Thoracic aorta (tissue), 2 donors: ENCODE results near the gene C6orf89. TPM values are rescaled to one million over a fixed set of nuclear protein-coding genes. Genes with fewer than 3 reads are reported as not detected.

Experiments used
- ATAC-seq: fragments of 150-250 bp; one replicate; pipeline ENCODE4 v1.8.0; 2017; ENCODE audit warnings: low read depth; ENCODE audit not compliant: insufficient number of reproducible peaks, low FRiP score
- DNase-seq: peaks from one replicate; pipeline ENCODE4 v3.0.0-alpha.2; 2020; ENCODE audit warnings: low spot score
- H3K27ac ChIP-seq, 2 donors: fragments of 200-600 bp; sonication (generic); 1 replicate in 1 of 2; 2 replicates in 1 of 2; pipeline ENCODE4 v1.5.1; 2016; ENCODE audit warnings: mild to moderate bottlenecking in 2 of 2, moderate library complexity in 2 of 2
- H3K27me3 ChIP-seq: fragments of 200-600 bp; sonication (generic); replicated peaks from 2 replicates; pipeline ENCODE4 v1.6.0; 2016; ENCODE audit warnings: mild to moderate bottlenecking; ENCODE audit not compliant: insufficient read depth
- H3K36me3 ChIP-seq: fragments of 200-600 bp; sonication (generic); one replicate; pipeline ENCODE4 v1.5.1; 2016
- H3K4me1 ChIP-seq, 2 donors: fragments of 200-600 bp; sonication (generic); 1 replicate in 1 of 2; 2 replicates in 1 of 2; pipeline versions ENCODE4 v1.5.1 to v1.6.0; 2016; ENCODE audit warnings: low read depth in 2 of 2, mild to moderate bottlenecking in 1 of 2; ENCODE audit not compliant: control insufficient read depth in 1 of 2
- H3K4me3 ChIP-seq: fragments of 200-600 bp; sonication (generic); 2 replicates; pipeline ENCODE4 v1.5.1; 2016; ENCODE audit warnings: mild to moderate bottlenecking
- H3K9me3 ChIP-seq: fragments of 200-600 bp; sonication (generic); 2 replicates; pipeline ENCODE4 v1.5.1; 2016
- CTCF ChIP-seq: fragments of 200-600 bp; sonication (generic); IDR thresholded peaks from one replicate; pipeline ENCODE4 v1.5.1; 2019; ENCODE audit warnings: antibody characterized with exemption
- total RNA-seq, 2 donors: library from RNA; depleted of rRNA; stranded (reverse); fragments of >200 nt; gene quantifications; one replicate each; pipeline versions ENCODE4 v1.1.0 to v1.2.3, GENCODE V29; 2016

C6orf89 gene
- total RNA-seq, 2 donors from 2014 or later = 53.6 to 60.9 TPM

- no peak for ATAC-seq
- peaks cover 3 to 21% of the 10 kb centered on the region in 2 donors for H3K4me1 ChIP-seq
Measured at GRCh38 chr6:36929607-36930006, 43.9 kb downstream of the C6orf89 start.

GRCh38 chr6:36930483-36930882 is 44.7 kb downstream of the C6orf89 start:
- peaks cover 3% of the 10 kb centered on the region for H3K36me3 ChIP-seq
- ATAC-seq = no peak
- no peak for TF ChIP-seq CTCF
- no peaks in the 10 kb centered on the region for H3K9me3 ChIP-seq
- no peak overlapping the region for H3K4me3 ChIP-seq
- H3K27ac ChIP-seq = no peak overlapping the region
- no peaks in the 10 kb centered on the region for H3K27me3 ChIP-seq
- DNase-seq = no peak
- H3K4me1 ChIP-seq = peaks cover 3 to 21% of the 10 kb centered on the region in 2 donors

More at GRCh38 chr6:36929607-36930006, 43.9 kb downstream of the C6orf89 start:
- TF ChIP-seq CTCF = no peak
- Histone ChIP-seq H3K27me3 (no peaks in the 10 kb centered on the region), H3K9me3 (no peaks in the 10 kb centered on the region), H3K36me3 (peaks cover 12% of the 10 kb centered on the region), H3K27ac (no peak overlapping the region), H3K4me3 (no peak overlapping the region)
- DNase-seq = no peak

DNA sequence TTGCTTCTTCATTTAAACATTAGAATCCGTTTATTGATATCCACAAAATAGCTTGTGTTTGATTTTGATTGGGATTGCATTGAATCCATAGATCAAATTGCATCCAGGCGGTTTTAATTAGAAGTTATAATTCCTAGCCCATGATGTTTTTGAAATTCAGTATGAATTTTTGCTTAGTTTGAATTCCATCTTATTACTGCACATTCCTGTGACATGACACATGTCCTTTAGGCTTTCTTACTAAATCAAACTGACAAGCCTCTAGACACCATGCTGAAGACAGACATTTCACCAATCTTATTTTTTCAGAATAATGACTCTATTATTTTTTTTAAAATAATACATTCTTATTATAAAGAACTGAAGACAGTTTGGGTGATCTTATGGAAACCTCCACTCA is 47.4 kb downstream of the C6orf89 start:
- H3K4me1 ChIP-seq = peaks cover 3 to 5% of the 10 kb centered on the region in 2 donors
- ATAC-seq (no peak), DNase-seq (no peak)
- no peak for TF ChIP-seq CTCF
- H3K27ac ChIP-seq = no peak overlapping the region
- H3K36me3 ChIP-seq = no peaks in the 10 kb centered on the region
- no peaks in the 10 kb centered on the region for H3K27me3 ChIP-seq
- H3K4me3 ChIP-seq = no peak overlapping the region
- H3K9me3 ChIP-seq = no peaks in the 10 kb centered on the region

DNA sequence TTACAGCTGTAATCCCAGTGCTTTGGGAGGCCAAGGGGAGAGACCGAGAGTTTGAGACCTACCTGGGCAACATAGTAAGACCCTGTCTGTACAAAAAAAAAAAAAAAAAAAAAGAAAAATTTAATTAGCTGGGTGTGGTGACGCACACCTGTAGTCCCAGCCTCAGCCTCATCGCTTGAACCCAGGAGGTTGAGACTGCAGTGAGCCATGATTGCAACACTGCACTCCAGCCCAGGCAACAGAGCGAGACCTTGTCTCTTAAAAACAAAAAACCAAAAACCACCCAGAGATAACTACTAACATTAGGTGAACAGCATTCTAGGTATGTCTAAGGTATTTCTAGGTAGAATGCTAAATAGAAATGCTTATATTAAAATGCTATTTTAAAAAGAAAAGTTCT is 47.8 kb downstream of the C6orf89 start:
- no peak overlapping the region for H3K4me3 ChIP-seq
- H3K27me3 ChIP-seq = no peaks in the 10 kb centered on the region
- H3K4me1 ChIP-seq = peaks cover under 1 to 1% of the 10 kb centered on the region in 2 donors
- ATAC-seq (no peak), DNase-seq (no peak)
- no peaks in the 10 kb centered on the region for H3K9me3 ChIP-seq
- H3K36me3 ChIP-seq = no peaks in the 10 kb centered on the region
- no peak for TF ChIP-seq CTCF
- no peak overlapping the region for H3K27ac ChIP-seq

- TF ChIP-seq CTCF = no peak
- no peaks in the 10 kb centered on the region for H3K4me1 ChIP-seq
- no peak for ATAC-seq
- DNase-seq = no peak
- no peaks in the 10 kb centered on the region for H3K9me3 ChIP-seq
- no peak overlapping the region for H3K4me3 ChIP-seq
- no peaks in the 10 kb centered on the region for H3K36me3 ChIP-seq
- no peaks in the 10 kb centered on the region for H3K27me3 ChIP-seq
- no peak overlapping the region for H3K27ac ChIP-seq
Measured at GRCh38 chr6:36934901-36935300, 49.1 kb downstream of the C6orf89 start.
